Measurements from ENCODE around the gene RRP12.

DNA sequence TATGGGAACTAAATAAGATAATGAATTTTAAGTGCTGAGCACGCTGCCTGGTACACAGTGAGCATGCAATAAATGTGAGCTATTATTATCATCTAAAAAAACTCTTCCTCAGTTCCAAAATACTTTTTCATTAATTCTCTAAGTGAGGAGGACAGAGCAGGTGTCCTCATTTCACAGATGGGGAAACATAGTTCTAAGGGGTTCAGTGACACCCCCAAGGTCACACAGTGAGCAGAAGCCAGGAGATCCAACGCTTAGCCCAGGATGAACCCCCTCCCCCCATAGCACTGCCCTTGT, 6.8 kb upstream of the RRP12 start:
- no peak for TF ChIP-seq CTCF (IDR thresholded peaks at IDR 0.05)
- TF ChIP-seq POLR2A (IDR thresholded peaks at IDR 0.05): no peak
